Activated CD4-positive, alpha-beta T cell treated with anti-CD3 and anti-CD28 coated beads, Interleukin-2, amount 10 ng/mL, durations not matched to agents 7 days and 5 days (primary cell): ENCODE results near the gene LCN12. TPM values are rescaled to one million over a fixed set of nuclear protein-coding genes. Genes with fewer than 3 reads are reported as not detected.

Experiments
- CTCF ChIA-PET: fragments of 350-600 bp; sonication (Branson Sonifier 250); formaldehyde crosslinking; loops from one replicate; lab custom pipeline; 2021; ENCODE audit warnings: antibody characterized with exemption; lab: Charles Lee
- POLR2A ChIA-PET: fragments of 350-600 bp; sonication (Branson Sonifier 250); formaldehyde crosslinking; loops from one replicate; lab custom pipeline; 2021; ENCODE audit warnings: antibody characterized with exemption; lab: Charles Lee
- DNase-seq: peaks from one replicate; pipeline ENCODE4 v3.0.0-alpha.2; 2020
- H3K27ac Mint-ChIP-seq: one replicate; pipeline ENCODE4 v1.8.0; 2021; ENCODE audit warnings: mild to moderate bottlenecking, moderate library complexity, mixed read lengths
- H3K27me3 Mint-ChIP-seq: one replicate; pipeline ENCODE4 v1.8.0; 2021; ENCODE audit warnings: mixed read lengths
- H3K36me3 Mint-ChIP-seq: one replicate; pipeline ENCODE4 v1.8.0; 2021; ENCODE audit warnings: low read depth, mixed read lengths
- H3K4me1 Mint-ChIP-seq: one replicate; pipeline ENCODE4 v1.8.0; 2021; ENCODE audit warnings: mixed read lengths
- H3K4me3 Mint-ChIP-seq: one replicate; pipeline ENCODE4 v1.8.0; 2021; ENCODE audit warnings: mild to moderate bottlenecking, moderate library complexity, mixed read lengths
- H3K9me3 Mint-ChIP-seq: one replicate; pipeline ENCODE4 v1.8.0; 2021; ENCODE audit warnings: mixed read lengths
- total RNA-seq, 2 experiments: library from RNA; stranded (reverse); gene quantifications; one replicate each; pipeline ENCODE4 v1.2.3, GENCODE V29; 2021

The LCN12 gene
- total RNA-seq, 2 experiments from 2014 or later, result 3.1 to 3.5 TPM

DNA sequence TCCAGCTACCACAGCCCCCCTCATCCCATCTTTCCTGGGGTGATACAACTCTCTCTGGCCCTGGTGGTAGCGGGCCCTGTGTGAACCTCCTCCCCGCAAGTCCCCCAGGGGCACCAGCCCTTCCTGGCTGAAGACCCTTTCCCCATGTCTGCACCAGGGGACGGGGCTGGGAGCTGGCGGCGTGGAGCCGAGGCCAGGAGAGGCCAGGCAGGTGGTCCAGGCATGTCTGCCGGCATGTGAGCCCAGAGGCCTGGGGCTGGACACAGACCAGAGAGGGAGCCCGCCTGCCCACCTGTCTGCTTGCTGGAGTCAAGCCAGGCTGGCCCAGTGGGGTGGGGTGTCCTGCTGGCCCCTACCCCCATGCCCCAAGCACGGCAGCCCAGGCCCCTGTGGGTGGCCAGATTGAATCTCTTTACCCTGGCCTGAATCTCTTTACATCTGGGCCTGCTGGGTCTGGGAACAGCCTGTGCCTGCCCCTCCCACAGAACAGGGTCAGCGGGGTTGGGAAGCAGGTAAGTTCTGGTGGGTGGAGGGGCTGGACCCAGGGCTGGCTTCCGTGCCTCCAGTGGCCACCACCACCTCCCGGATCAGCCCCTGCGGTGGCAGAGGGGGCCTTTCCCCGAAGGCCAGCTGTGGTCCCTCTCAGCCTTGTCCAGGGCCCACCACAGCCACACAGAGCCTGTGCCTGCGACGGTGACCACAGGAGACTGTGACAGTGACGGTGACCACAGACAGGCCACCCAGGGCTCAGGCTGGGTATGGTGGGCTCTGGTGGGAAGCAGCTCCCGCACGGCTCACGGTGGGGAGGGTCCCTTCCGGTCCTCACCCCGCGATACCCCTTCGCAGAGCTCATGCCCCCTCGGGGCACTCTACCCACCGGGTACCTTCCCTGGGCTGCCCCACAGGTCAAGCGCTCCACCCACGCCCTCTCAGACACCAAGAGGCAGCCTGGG lies 7.1 kb downstream of the LCN12 start:
- Mint-ChIP-seq H3K4me1 (peaks cover 28% of the 10 kb centered on the region), H3K27me3 (no peaks in the 10 kb centered on the region), H3K4me3 (no peak overlapping the region), H3K27ac (peak overlapping the region; percentile 46), H3K9me3 (peaks cover 7% of the 10 kb centered on the region), H3K36me3 (peaks cover 7% of the 10 kb centered on the region)
- POLR2A ChIA-PET, result no interaction called here
- CTCF ChIA-PET, result interaction anchor here (1.2 kb wide), 1 partner anchor 70 kb away, joined by 4 read pairs; no protein-coding TSS in a partner anchor
- DNase-seq, result no peak

DNA sequence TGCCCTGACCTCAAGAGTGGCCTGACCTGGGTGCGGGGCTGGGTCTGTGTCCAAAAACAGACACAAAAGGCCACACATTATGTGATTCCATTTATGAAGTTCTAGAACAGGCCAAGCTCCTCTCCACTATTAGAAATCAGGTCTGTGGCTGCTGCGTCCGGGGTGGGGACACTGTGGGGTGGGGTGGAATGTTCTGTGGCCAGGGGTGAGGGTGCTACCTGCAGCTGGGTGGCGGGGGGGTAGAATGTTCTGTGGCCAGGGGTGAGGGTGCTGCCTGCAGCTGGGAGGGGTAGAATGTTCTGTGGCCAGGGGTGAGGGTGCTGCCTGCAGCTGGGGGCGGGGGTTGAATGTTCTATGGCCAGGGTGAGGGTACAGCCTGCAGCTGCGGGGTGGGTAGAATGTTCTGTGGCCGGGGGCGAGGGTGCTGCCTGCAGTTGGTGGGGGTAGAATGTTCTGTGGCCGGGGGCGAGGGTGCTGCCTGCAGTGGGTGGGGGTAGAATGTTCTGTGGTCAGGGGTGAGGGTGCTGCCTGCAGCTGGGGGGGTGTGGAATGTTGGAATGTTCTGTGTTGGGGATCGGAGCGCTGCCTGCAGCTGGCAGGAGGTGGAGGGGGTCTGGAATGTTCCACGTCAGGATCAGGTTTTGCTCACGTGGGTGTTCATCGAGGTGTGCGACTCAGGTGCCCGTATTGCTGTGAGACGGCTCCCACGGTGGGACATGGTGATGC lies 8.3 kb downstream of the LCN12 start:
- Mint-ChIP-seq H3K4me3 (peak overlapping the region; percentile 41), H3K27ac (peak overlapping the region; percentile 94), H3K9me3 (peaks cover 7% of the 10 kb centered on the region), H3K4me1 (peaks cover 37% of the 10 kb centered on the region), H3K36me3 (peaks cover 7% of the 10 kb centered on the region), H3K27me3 (no peaks in the 10 kb centered on the region)
- peak; percentile 61 for DNase-seq
- ChIA-PET CTCF (interaction anchor here (0.5 to 1.2 kb wide), 4 partner anchors 13 to 134 kb away, joined by 3 to 4 read pairs (median 4); no protein-coding TSS in a partner anchor), POLR2A (no interaction called here)

DNA sequence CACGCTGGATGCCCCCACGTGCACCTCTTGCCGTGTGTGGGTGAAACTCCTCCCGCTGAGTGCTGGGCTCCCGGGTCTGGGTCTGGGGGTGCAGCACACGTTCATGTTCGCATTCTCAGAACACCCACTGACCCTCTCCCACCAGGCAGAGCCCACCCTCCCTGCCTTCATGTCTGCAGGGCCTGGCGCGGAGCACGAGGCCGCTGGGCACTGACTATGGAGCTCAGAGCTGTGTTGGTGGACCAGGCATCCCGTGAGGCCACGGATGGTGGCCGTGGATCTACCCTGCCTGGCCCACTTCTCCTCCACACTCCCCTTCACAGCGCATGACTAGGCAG lies 8.8 kb downstream of the LCN12 start:
- no peak for DNase-seq
- Mint-ChIP-seq H3K9me3 (peaks cover 7% of the 10 kb centered on the region), H3K4me3 (no peak overlapping the region), H3K27me3 (peaks cover 3% of the 10 kb centered on the region), H3K36me3 (peaks cover 7% of the 10 kb centered on the region), H3K27ac (peak overlapping the region; percentile 41), H3K4me1 (peaks cover 42% of the 10 kb centered on the region)
- ChIA-PET POLR2A (no interaction called here), CTCF (interaction anchor here (0.5 to 0.9 kb wide), 3 partner anchors 13 to 135 kb away, joined by 3 to 4 read pairs (median 3); no protein-coding TSS in a partner anchor)

DNA sequence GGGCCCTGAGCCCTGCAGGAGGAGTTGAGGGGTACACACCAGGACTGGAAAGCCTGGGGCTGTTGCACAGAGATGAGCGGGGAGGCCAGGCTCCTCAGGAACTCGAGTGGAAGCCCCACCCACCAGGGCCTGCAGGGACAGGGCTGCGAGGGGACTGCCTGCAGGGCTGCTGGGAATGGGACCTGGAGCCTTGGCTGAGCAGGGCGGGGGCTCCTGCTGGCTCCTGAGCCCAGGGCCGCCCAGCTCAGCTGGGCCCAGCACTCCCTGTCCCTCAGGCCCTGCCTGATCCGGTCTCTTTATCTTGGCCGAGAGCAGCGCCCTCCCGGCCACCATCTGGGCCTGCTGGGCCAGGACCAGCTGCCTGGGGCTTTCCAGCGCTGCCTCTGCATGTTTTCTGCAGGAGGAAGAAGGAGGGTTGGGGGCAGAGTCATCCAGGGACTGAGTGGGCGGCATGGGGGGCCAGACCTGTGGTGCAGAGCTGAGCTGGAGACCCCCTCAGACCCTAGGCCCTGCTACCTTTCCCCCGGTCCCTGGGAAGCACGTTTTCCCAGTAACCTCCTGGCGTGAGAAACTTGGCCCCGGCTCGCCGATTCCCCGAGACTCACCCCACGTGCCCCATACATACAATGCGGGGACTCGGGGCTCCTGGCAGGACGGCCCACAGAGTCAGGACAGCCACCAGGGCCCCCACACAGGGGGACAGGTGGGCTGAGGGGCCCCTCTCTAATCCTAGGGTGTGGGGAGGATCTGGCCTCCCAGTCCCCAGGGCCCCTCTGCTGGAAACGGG lies 9.4 kb downstream of the LCN12 start:
- Mint-ChIP-seq H3K4me3 (no peak overlapping the region), H3K27me3 (peaks cover 3% of the 10 kb centered on the region), H3K36me3 (peaks cover 3% of the 10 kb centered on the region), H3K4me1 (peaks cover 48% of the 10 kb centered on the region), H3K9me3 (peaks cover 4% of the 10 kb centered on the region), H3K27ac (peak overlapping the region; percentile 41)
- no peak for DNase-seq
- CTCF ChIA-PET, result no interaction called here
- POLR2A ChIA-PET, result no interaction called here

DNA sequence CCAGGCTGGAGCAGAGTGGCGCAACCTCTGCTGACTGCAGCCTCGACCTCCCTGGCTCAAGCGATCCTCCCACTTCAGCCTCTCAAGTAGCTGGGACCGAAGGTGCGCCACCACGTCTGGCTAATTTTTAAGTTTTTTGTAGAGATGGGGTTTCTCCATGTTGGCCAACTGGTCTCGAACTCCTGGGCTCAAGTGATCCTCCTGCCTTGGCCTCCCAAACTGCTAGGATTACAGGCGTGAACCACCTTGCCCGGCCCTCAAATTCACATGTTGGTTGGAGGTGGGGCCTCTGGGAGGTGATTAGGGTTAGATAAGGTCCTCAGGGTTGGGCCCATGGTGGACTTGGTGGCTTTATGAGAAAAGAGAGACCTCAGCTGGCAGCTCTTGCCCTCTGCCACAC lies 10.1 kb downstream of the LCN12 start:
- H3K36me3 Mint-ChIP-seq, result no peaks in the 10 kb centered on the region
- CTCF ChIA-PET, result interaction anchor here (1.3 kb wide), 1 partner anchor 67 kb away, joined by 3 read pairs; no protein-coding TSS in a partner anchor
- H3K4me3 Mint-ChIP-seq, result no peak overlapping the region
- POLR2A ChIA-PET, result no interaction called here
- peaks cover 3% of the 10 kb centered on the region for H3K27me3 Mint-ChIP-seq
- DNase-seq, result no peak
- H3K9me3 Mint-ChIP-seq, result no peaks in the 10 kb centered on the region
- H3K4me1 Mint-ChIP-seq, result peaks cover 49% of the 10 kb centered on the region
- H3K27ac Mint-ChIP-seq, result no peak overlapping the region

DNA sequence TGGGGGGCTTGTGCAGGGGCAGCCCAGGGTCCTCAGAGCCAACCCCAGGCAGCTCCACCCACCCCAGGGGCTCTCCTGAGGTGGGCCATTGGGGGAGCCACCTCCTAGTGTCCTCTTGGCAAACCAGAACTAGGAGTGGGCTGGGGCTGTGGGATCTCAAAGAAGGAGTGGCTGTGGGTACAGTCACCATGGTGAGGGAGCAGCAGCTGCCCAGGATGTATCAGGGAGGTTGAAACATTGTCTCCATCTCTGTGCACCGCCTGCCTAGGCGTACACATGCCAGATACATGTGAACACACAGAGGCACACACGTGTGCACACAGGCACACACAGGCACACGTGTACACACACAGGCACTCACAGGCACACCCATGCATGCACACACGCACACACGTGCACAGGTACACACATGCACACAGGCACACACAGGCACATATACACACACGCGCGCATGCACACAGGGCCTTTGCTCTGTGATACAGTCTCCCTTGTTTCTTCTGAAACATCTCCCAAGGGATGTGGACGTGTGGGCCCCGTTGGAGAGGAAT lies 10.7 kb downstream of the LCN12 start:
- DNase-seq, result no peak
- no peaks in the 10 kb centered on the region for H3K9me3 Mint-ChIP-seq
- H3K36me3 Mint-ChIP-seq, result no peaks in the 10 kb centered on the region
- peaks cover 3% of the 10 kb centered on the region for H3K27me3 Mint-ChIP-seq
- H3K4me3 Mint-ChIP-seq, result no peak overlapping the region
- ChIA-PET POLR2A (no interaction called here), CTCF (interaction anchor here (1.3 kb wide), 1 partner anchor 66 kb away, joined by 3 read pairs; no protein-coding TSS in a partner anchor)
- peak overlapping the region; percentile 31 for H3K27ac Mint-ChIP-seq
- H3K4me1 Mint-ChIP-seq, result peaks cover 49% of the 10 kb centered on the region

DNA sequence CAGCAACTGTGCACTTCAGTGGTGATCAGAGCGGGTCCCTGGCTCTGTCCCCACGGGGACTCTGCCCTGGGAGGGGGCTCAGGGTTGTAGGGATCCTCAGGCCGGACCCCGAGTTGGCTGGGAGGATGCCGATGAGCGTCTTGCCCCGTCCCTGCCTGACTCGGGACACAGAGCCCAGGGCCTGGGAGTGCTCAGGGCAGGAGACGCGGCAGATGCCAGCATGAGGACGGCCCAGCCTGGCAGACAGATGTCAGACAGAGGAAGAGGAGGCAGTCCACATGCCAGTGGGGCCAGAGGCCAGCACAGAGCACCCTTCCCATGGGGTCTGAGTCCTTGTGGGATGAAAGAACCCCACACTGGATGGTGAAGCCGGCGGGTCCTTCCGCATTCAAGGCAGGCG lies 11.3 kb downstream of the LCN12 start:
- H3K27ac Mint-ChIP-seq, result peak overlapping the region; percentile 31
- H3K27me3 Mint-ChIP-seq, result peaks cover 3% of the 10 kb centered on the region
- POLR2A ChIA-PET, result no interaction called here
- CTCF ChIA-PET, result interaction anchor here (1.3 to 1.9 kb wide), 2 partner anchors 66 to 72 kb away, joined by 3 to 4 read pairs; no protein-coding TSS in a partner anchor
- no peaks in the 10 kb centered on the region for H3K36me3 Mint-ChIP-seq
- DNase-seq, result no peak
- no peaks in the 10 kb centered on the region for H3K9me3 Mint-ChIP-seq
- H3K4me1 Mint-ChIP-seq, result peaks cover 49% of the 10 kb centered on the region
- H3K4me3 Mint-ChIP-seq, result no peak overlapping the region

DNA sequence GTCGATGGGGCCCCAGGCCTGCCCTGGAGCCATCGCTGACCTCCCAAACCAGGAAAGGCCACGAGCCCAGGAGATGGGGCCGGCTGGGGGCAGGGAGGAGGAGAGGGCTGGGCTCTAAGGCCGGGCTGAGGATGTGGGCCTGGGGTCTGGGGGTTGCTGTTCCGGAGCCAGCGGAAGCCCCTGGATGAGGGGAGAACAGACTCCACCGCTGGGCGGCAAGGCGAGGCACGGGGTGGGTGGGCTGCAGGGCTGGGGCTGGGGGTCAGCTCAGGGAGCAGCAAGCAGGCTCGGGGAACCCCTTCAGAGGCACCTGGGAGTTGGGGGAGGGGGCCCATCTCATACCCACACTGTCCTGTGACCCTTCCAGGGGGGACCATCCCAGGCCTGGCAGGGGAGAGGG lies 11.7 kb downstream of the LCN12 start:
- ChIA-PET CTCF (interaction anchor here (1.3 to 1.9 kb wide), 2 partner anchors 65 to 72 kb away, joined by 3 to 4 read pairs; no protein-coding TSS in a partner anchor), POLR2A (no interaction called here)
- Mint-ChIP-seq H3K4me3 (no peak overlapping the region), H3K27ac (no peak overlapping the region), H3K4me1 (peaks cover 48% of the 10 kb centered on the region), H3K36me3 (no peaks in the 10 kb centered on the region), H3K9me3 (no peaks in the 10 kb centered on the region), H3K27me3 (peaks cover 3% of the 10 kb centered on the region)
- DNase-seq, result no peak

DNA sequence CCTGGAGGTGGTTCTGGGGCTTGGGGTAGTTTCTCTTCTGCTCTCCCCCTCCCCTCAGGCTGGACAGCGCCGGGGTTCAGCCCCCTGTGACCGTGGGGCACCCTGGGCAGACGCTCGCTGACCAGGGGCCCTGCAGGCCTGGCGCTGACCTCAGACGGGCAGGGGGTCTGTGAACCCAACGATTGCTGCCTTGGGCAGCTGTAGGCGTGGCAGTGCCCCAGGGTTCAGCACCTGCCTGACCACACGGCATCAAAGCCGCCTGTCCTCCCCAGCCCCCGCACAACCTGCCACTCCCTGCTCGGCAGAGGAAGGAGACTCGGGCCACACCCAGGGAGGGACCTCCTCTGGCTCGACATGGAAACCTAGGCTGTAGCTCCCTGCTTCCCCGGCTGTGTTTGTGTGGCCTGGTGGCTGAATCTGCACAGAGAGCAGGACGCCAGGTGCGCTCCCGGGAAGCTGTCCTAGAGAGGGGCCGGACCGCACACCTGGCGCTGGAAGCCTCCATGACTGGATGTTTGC lies 12.2 kb downstream of the LCN12 start:
- Mint-ChIP-seq H3K4me3 (no peak overlapping the region), H3K9me3 (no peaks in the 10 kb centered on the region), H3K36me3 (no peaks in the 10 kb centered on the region), H3K4me1 (peaks cover 44% of the 10 kb centered on the region), H3K27ac (peak overlapping the region; percentile 78), H3K27me3 (peaks cover 3% of the 10 kb centered on the region)
- CTCF ChIA-PET, result interaction anchor here (0.6 to 1.9 kb wide), 4 partner anchors 11 to 82 kb away, joined by 3 to 4 read pairs (median 4); no protein-coding TSS in a partner anchor
- POLR2A ChIA-PET, result no interaction called here
- DNase-seq, result no peak

DNA sequence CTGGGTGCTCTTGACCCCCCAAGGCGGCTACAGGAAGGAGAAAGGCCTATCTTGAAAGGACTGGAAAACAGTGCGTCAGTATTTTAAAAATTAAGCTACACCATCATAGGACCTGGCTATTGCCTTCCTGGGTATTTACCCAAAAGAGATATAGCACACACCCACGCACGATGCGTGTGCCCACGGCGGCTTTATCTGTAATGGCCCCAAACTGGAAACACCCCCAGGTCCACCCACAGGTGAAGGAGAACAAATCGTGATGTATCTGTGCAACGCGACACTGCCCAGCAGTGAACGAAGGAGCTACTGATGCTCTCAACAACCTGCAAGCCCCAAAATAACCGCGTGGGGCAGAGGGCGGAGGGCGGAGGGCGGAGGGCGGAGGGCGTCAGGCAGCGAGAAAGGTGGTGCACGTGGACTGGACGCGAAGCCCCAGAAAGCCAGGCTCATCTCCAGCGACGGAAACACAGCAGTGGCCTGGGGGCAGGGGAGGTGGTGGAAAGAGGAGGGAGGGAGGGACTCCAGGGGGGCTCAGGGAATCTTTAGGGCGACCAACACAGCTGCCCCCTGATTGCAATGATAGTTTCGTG lies 12.9 kb downstream of the LCN12 start:
- no peaks in the 10 kb centered on the region for H3K36me3 Mint-ChIP-seq
- ChIA-PET CTCF (interaction anchor here (0.9 to 1.9 kb wide), 5 partner anchors 10 to 83 kb away, joined by 3 to 5 read pairs (median 4); no protein-coding TSS in a partner anchor), POLR2A (no interaction called here)
- no peak overlapping the region for H3K4me3 Mint-ChIP-seq
- DNase-seq, result no peak
- peaks cover 3% of the 10 kb centered on the region for H3K27me3 Mint-ChIP-seq
- peak overlapping the region; percentile 78 for H3K27ac Mint-ChIP-seq
- peaks cover 43% of the 10 kb centered on the region for H3K4me1 Mint-ChIP-seq
- H3K9me3 Mint-ChIP-seq, result no peaks in the 10 kb centered on the region

DNA sequence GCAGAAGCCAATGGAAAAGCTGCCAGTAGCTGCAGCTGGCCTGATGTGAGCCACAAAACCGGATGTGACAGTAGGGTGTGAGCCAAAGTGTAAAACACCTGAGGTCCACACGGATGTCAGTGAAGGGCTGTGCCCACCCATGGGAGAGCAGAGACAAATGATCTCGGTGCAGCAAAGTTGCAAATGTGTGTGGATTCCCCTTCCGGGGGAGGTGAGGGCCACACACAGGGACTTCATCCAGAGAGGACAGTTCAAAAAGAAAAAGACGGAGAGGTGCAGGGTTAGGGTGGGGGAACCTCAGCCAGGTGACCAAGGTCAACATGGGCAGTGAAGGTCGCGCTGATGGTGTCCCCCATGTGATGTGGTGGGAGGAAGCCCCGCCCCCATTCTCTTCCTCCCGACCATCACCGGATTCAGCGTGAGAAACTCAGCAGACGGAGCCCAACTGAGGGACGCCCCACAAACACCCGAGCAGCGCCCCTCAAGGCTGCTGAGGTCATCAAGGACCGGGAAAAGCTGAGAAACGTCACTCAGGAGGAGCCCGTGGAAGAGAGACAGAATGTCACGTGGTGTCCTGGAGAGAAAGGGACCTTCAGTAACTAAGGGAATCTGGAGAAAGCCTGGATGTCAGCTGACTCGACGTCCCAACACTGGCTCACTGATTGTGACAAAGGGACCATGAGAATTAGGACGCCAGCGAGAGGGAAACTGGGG lies 13.9 kb downstream of the LCN12 start:
- Mint-ChIP-seq H3K4me1 (peaks cover 33% of the 10 kb centered on the region), H3K27me3 (peaks cover 3% of the 10 kb centered on the region), H3K27ac (peak overlapping the region; percentile 77), H3K36me3 (no peaks in the 10 kb centered on the region), H3K9me3 (no peaks in the 10 kb centered on the region), H3K4me3 (peak overlapping the region; percentile 14)
- DNase-seq, result peak; percentile 42
- ChIA-PET POLR2A (no interaction called here), CTCF (interaction anchor here (0.6 to 1.7 kb wide), 6 partner anchors 9 to 217 kb away, joined by 3 to 5 read pairs (median 4); no protein-coding TSS in a partner anchor)
